K562 (cell line): ENCODE measurements around the gene PRR14L. TPM values are rescaled to one million over a fixed set of nuclear protein-coding genes. Genes with fewer than 3 reads are reported as not detected.
A peak's percentile ranks its signal among the peaks of the same experiment; 100 is the strongest.

Experiments
- ATAC-seq: fragments of 200-7000 bp; cut with Tn5 transposase; 3 replicates; pipeline ENCODE4 v1.9.1; 2020; ENCODE audit warnings: moderate library complexity
- BruUV-seq: library from RNA; stranded (reverse); fragments of 400-500 nt; replicated peaks from 2 replicates; lab custom pipeline; 2021; lab: Mats Ljungman, UMichigan
- CTCF ChIA-PET: fragments of 300-600 bp; formaldehyde crosslinking; extraction: SDS; loops from one replicate; lab custom pipeline; 2021; ENCODE audit warnings: low intra/inter-chr PET ratio; lab: Yijun Ruan, JAX
- POLR2A ChIA-PET: fragments of 300-600, 350-650 bp; sonication (Branson Sonifier 250); formaldehyde crosslinking; extraction: SDS; loops from one replicate; lab custom pipeline; 2021; ENCODE audit warnings: antibody characterized with exemption, inconsistent platforms; lab: Yijun Ruan, JAX
- DNase-seq, 4 experiments: peaks; one replicate each; pipeline versions ENCODE4 v3.0.0 to v3.0.0-alpha.2; 2011 to 2018; ENCODE audit warnings: low spot score in 3 of 4, mixed read lengths in 3 of 4; ENCODE audit errors: extremely low read depth in 1 of 4
- FAIRE-seq: peaks from 2 replicates; lab custom pipeline; 2011; peaks lifted over from hg19 to GRCh38; lab: Jason Lieb, UNC
- H2AFZ ChIP-seq: 2 replicates; pipeline ENCODE4 v1.6.0; 2011; ENCODE audit warnings: low read depth, low read length, control low read depth, inconsistent platforms
- H3K27ac ChIP-seq: fragments of 200-600 bp; 3 replicates; pipeline ENCODE4 v1.8.0; 2011; ENCODE audit warnings: low read depth, mild to moderate bottlenecking, control low read depth, inconsistent platforms, low read length, moderate library complexity, mixed read lengths; ENCODE audit errors: extremely low read depth
- H3K27me3 ChIP-seq, 2 experiments: fragments of 300-600 bp in 1 of 2; 2 replicates in 1 of 2; 3 replicates in 1 of 2; pipeline versions ENCODE4 v1.6.0 to v1.8.0; 2011; ENCODE audit warnings: inconsistent platforms in 2 of 2, low read length in 2 of 2, mild to moderate bottlenecking in 1 of 2, mixed read lengths in 1 of 2, moderate library complexity in 1 of 2; ENCODE audit not compliant: control insufficient read depth in 2 of 2, insufficient read depth in 2 of 2
- H3K36me3 ChIP-seq: fragments of 300-600 bp; 3 replicates; pipeline ENCODE4 v1.8.0; 2011; ENCODE audit warnings: mild to moderate bottlenecking, low read length, inconsistent platforms; ENCODE audit not compliant: control insufficient read depth, insufficient read depth
- H3K4me1 ChIP-seq, 2 experiments: fragments of 200-600 bp in 1 of 2; replicated peaks in 1 of 2; 2 replicates in 1 of 2; 3 replicates in 1 of 2; pipeline versions ENCODE4 v1.5.1 to v1.8.0; 2011; ENCODE audit warnings: inconsistent platforms in 2 of 2, low read length in 2 of 2, mild to moderate bottlenecking in 1 of 2, mixed read lengths in 1 of 2, moderate library complexity in 1 of 2; ENCODE audit not compliant: control insufficient read depth in 2 of 2, insufficient read depth in 2 of 2
- H3K4me2 ChIP-seq: 2 replicates; pipeline ENCODE4 v1.6.1; 2011; ENCODE audit warnings: low read length, control low read depth, inconsistent platforms, mixed read lengths; ENCODE audit not compliant: insufficient read depth
- H3K4me3 ChIP-seq: fragments of 200-600 bp; sonication (generic), shearing (Covaris generic); 2 replicates; pipeline ENCODE4 v1.5.1; 2016; ENCODE audit warnings: control low read depth, inconsistent platforms
- H3K79me2 ChIP-seq: fragments of 200-600 bp; 3 replicates; pipeline ENCODE4 v1.8.0; 2011; ENCODE audit warnings: low read length, inconsistent platforms; ENCODE audit not compliant: control insufficient read depth, insufficient read depth
- H3K9ac ChIP-seq, 2 experiments: 2 replicates each; pipeline versions ENCODE4 v1.6.0 to v1.6.1; 2011; ENCODE audit warnings: low read depth in 2 of 2, low read length in 2 of 2, control low read depth in 1 of 2, inconsistent platforms in 1 of 2, mild to moderate bottlenecking in 1 of 2, mixed read lengths in 1 of 2; ENCODE audit not compliant: insufficient read depth in 1 of 2
- H3K9me1 ChIP-seq: one replicate; pipeline ENCODE4 v1.6.0; 2011; ENCODE audit warnings: inconsistent platforms, mild to moderate bottlenecking, low read length, moderate library complexity; ENCODE audit not compliant: control insufficient read depth, insufficient read depth
- H3K9me3 ChIP-seq: replicated peaks from 2 replicates; pipeline ENCODE4 v1.5.1; 2011; ENCODE audit warnings: low read depth, low read length, inconsistent platforms; ENCODE audit not compliant: control insufficient read depth, insufficient read depth
- H4K20me1 ChIP-seq: replicated peaks from 2 replicates; pipeline ENCODE4 v1.6.1; 2011; ENCODE audit warnings: low read length, inconsistent platforms, mixed read lengths; ENCODE audit not compliant: control insufficient read depth, insufficient read depth
- ARID1B ChIP-seq: fragments of 450-650 bp; IDR thresholded peaks from 2 replicates; pipeline ENCODE4 v1.6.1; 2016; ENCODE audit warnings: antibody characterized with exemption, mild to moderate bottlenecking, inconsistent platforms
- BHLHE40 ChIP-seq: IDR thresholded peaks from 2 replicates; pipeline ENCODE4 v1.6.1; 2011; ENCODE audit warnings: low read length, improper control_type of control experiment
- ESRRA ChIP-seq: fragments of 450-650 bp; IDR thresholded peaks from 2 replicates; pipeline ENCODE4 v1.6.1; 2014; ENCODE audit warnings: low read depth, mild to moderate bottlenecking, moderate library complexity, borderline replicate concordance
- FOSL1 ChIP-seq: fragments of 200-800 bp; sonication (Bioruptor generic); conservative IDR thresholded peaks from 2 replicates; pipeline ENCODE4 v1.6.1; 2016; ENCODE audit warnings: missing genetic modification characterization, missing compliant biosample characterization
- GABPB1 ChIP-seq: sonication (generic); formaldehyde crosslinking; IDR thresholded peaks from 2 replicates; pipeline ENCODE4 v1.8.0; 2022; ENCODE audit warnings: mild to moderate bottlenecking, missing genetic modification reagents
- JUN ChIP-seq, 2 experiments: sonication (generic) in 1 of 2; formaldehyde crosslinking in 1 of 2; IDR thresholded peaks; 2 replicates each; pipeline versions ENCODE4 v1.6.1 to v1.8.0; 2012 to 2022; ENCODE audit warnings: borderline replicate concordance in 2 of 2, mild to moderate bottlenecking in 2 of 2, improper control_type of control experiment in 1 of 2, low read depth in 1 of 2, low read length in 1 of 2, missing genetic modification reagents in 1 of 2
- JUND ChIP-seq, 2 experiments: IDR thresholded peaks; 2 replicates in 1 of 2; 3 replicates in 1 of 2; pipeline ENCODE4 v1.6.1; 2011; ENCODE audit warnings: borderline replicate concordance in 2 of 2, low read depth in 2 of 2, low read length in 2 of 2, improper control_type of control experiment in 1 of 2, missing biosample characterization in 1 of 2, missing genetic modification characterization in 1 of 2, missing genetic modification reagents in 1 of 2
- KDM2B ChIP-seq: fragments of 250-450 bp; sonication (Bioruptor Pico); IDR thresholded peaks from 2 replicates; pipeline ENCODE4 v1.8.0; 2021; ENCODE audit warnings: mild to moderate bottlenecking, moderate library complexity
- NR2C2 ChIP-seq, 2 experiments: fragments of 200-800 bp in 1 of 2; sonication (Bioruptor generic) in 1 of 2; sonication (generic) in 1 of 2; formaldehyde crosslinking in 1 of 2; IDR thresholded peaks; 2 replicates each; pipeline versions ENCODE4 v1.6.1 to v1.8.0; 2016 to 2022; ENCODE audit warnings: mild to moderate bottlenecking in 1 of 2, missing compliant biosample characterization in 1 of 2, missing genetic modification characterization in 1 of 2, missing genetic modification reagents in 1 of 2
- SMAD3 ChIP-seq: fragments of 450-650 bp; formaldehyde crosslinking; conservative IDR thresholded peaks from 2 replicates; pipeline ENCODE4 v1.4.0; 2020; ENCODE audit warnings: mild to moderate bottlenecking
- TOE1 ChIP-seq, 2 experiments: fragments of 450-650 bp in 1 of 2; sonication (generic) in 1 of 2; formaldehyde crosslinking in 1 of 2; IDR thresholded peaks; 2 replicates each; pipeline versions ENCODE4 v1.7.1 to v1.8.0; 2016 to 2022; ENCODE audit warnings: borderline replicate concordance in 2 of 2, mild to moderate bottlenecking in 2 of 2, antibody characterized with exemption in 1 of 2, inconsistent platforms in 1 of 2, low read depth in 1 of 2, missing genetic modification reagents in 1 of 2, moderate library complexity in 1 of 2
- USF2 ChIP-seq: sonication (generic); formaldehyde crosslinking; IDR thresholded peaks from 2 replicates; pipeline ENCODE4 v1.5.0; 2020; ENCODE audit warnings: missing genetic modification reagents
- VEZF1 ChIP-seq: fragments of 200-800 bp; sonication (Bioruptor generic); IDR thresholded peaks from 2 replicates; pipeline ENCODE4 v1.6.1; 2017; ENCODE audit warnings: missing genetic modification characterization, missing compliant biosample characterization
- ZNF197 ChIP-seq: fragments of 200-800 bp; sonication (Bioruptor generic); IDR thresholded peaks from 2 replicates; pipeline ENCODE4 v1.6.1; 2016; ENCODE audit warnings: low read depth, missing genetic modification characterization, missing compliant biosample characterization
- ZNF23 ChIP-seq: fragments of 250-450 bp; sonication (Bioruptor Pico); IDR thresholded peaks from 2 replicates; pipeline ENCODE4 v1.4.0; 2020; ENCODE audit warnings: mild to moderate bottlenecking
- WGBS: fragments of 100-300 bp; shearing (Covaris generic); methylation state at CpG from one replicate; pipeline ENCODE4 v1.1.6; 2016; ENCODE audit warnings: low coverage, mixed read lengths; ENCODE audit not compliant: insufficient coverage; ENCODE audit errors: missing lambda C conversion rate; 5-methylcytosine and 5-hydroxymethylcytosine counted together
- in situ Hi-C: fragments of 300-500 bp; cut with MboI; formaldehyde crosslinking; loops from 4 replicates; pipeline ENCODE4 v1.15.0; 2018; ENCODE audit warnings: inconsistent platforms, mixed read lengths
- intact Hi-C: fragments of 100-400 bp; cut with micrococcal nuclease; formaldehyde crosslinking; loops from 2 replicates; pipeline ENCODE4 v1.14.2; 2022
- polyA plus RNA-seq, 8 experiments: library from polyadenylated mRNA; depleted of rRNA in 4 of 8; stranded (reverse) in 5 of 8; unstranded in 3 of 8; fragments of >200 nt; fragmentation: Nextera tagmentation in 2 of 8; fragmentation: Illumina TruSeq in 1 of 8; extraction: Ambion mirVana in 2 of 8; extraction: Trizol in 1 of 8; gene quantifications; 2 replicates each; pipeline versions ENCODE4 v1.2.1 to v1.2.3, GENCODE V29; 2011 to 2014; ENCODE audit warnings: inconsistent platforms in 1 of 8, missing spikeins in 1 of 8
- total RNA-seq, 7 experiments: library from RNA; depleted of rRNA in 6 of 7; stranded (reverse); fragments of >200 nt in 6 of 7; fragmentation: Illumina TruSeq in 2 of 7; extraction: Trizol in 2 of 7; gene quantifications; 2 replicates each; pipeline versions ENCODE4 v1.2.1 to v1.2.3, GENCODE V29; 2011 to 2021; ENCODE audit warnings: low replicate concordance in 1 of 7

PRR14L gene
- total and polyA plus RNA-seq, 9 of the 15 experiments (the other 6 are each of a cell fraction or from before 2014, with no cell fraction given) = 2.8 to 36.3 (median 12.3) TPM

GRCh38 chr22:31646186-31647019 lies 103.5 kb downstream of the PRR14L start:
- Histone ChIP-seq H3K79me2 (no peaks in the 10 kb centered on the region), H2AFZ (no peak overlapping the region), H3K9ac (no peak overlapping the region), H3K4me2 (no peak overlapping the region), H3K9me1 (no peaks in the 10 kb centered on the region), H3K27ac (0 out of 3 replicates have a peak overlapping the region, but pooled peaks have one; percentile 39), H3K27me3 (no peaks in the 10 kb centered on the region), H4K20me1 (no peaks in the 10 kb centered on the region), H3K4me1 (peaks cover 0 to 5% of the 10 kb centered on the region in 2 experiments; a peak in 1 of 5 replicates), H3K36me3 (peaks cover 26% of the 10 kb centered on the region; the same call in 2 of the 3 replicates), H3K4me3 (no peak overlapping the region), H3K9me3 (no peaks in the 10 kb centered on the region)
- BruUV-seq = no TSS peak
- in situ Hi-C loops (no loop called here), intact Hi-C loops (no loop called here)
- FAIRE-seq (peak; percentile 11), ATAC-seq (no peak), DNase-seq (peak in 1 of 4 experiments; percentile 26)
- POLR2A ChIA-PET = interaction anchor here (0.5 to 0.6 kb wide), 2 partner anchors 11 to 106 kb away, joined by 3 to 4 read pairs; no protein-coding TSS in a partner anchor
- CTCF ChIA-PET = no interaction called here
- 44% methylated on average over 6 of the region's 6 CpGs for WGBS
- TF ChIP-seq BHLHE40 = peak; percentile 76
- peak; percentile 27; the same call in 1 of the 2 replicates for TF ChIP-seq ARID1B
- TF ChIP-seq ZNF23 (CRISPR knock-in tag) = no peak
- TF ChIP-seq USF2 (CRISPR knock-in tag) = 0 out of 2 replicates have a peak, but pooled peaks have one; percentile 9
- no peak for TF ChIP-seq KDM2B
- peak; percentile 46 for TF ChIP-seq VEZF1 (CRISPR knock-in tag)
- TF ChIP-seq SMAD3 (CRISPR knock-in tag) = no peak
- peak; percentile 40; the same call in 1 of the 2 replicates for TF ChIP-seq ESRRA
- peak; percentile 45; the same call in 1 of the 2 replicates for TF ChIP-seq JUN (IDR thresholded peaks at IDR 0.05; ENCODE audit: borderline replicate concordance, low read depth, low read length)
- no peak for TF ChIP-seq JUN (CRISPR knock-in tag; IDR thresholded peaks at IDR 0.05; ENCODE audit: borderline replicate concordance)
- no peak for TF ChIP-seq NR2C2 (CRISPR knock-in tag; IDR thresholded peaks at IDR 0.05)
- TF ChIP-seq NR2C2 (tag; IDR thresholded peaks at IDR 0.05) = 0 out of 2 replicates have a peak, but pooled peaks have one; percentile 24
- TF ChIP-seq JUND (IDR thresholded peaks at IDR 0.05; ENCODE audit: borderline replicate concordance, low read depth, low read length) = peak; percentile 41; the same call in 1 of the 2 replicates
- TF ChIP-seq JUND (tag; IDR thresholded peaks at IDR 0.05; ENCODE audit: borderline replicate concordance, low read depth, low read length) = no peak
- TF ChIP-seq TOE1 (IDR thresholded peaks at IDR 0.05; ENCODE audit: borderline replicate concordance) = peak; percentile 42; the same call in 1 of the 2 replicates
- no peak for TF ChIP-seq TOE1 (CRISPR knock-in tag; IDR thresholded peaks at IDR 0.05; ENCODE audit: borderline replicate concordance, low read depth)
- TF ChIP-seq ZNF197 = no peak
- TF ChIP-seq GABPB1 (CRISPR knock-in tag) = no peak
- TF ChIP-seq FOSL1 = peak; percentile 86
